SK-N-SH (cell line): ENCODE results near the gene LRIG1. TPM values are rescaled to one million over a fixed set of nuclear protein-coding genes. Genes with fewer than 3 reads are reported as not detected.

Source experiments
- CTCF ChIA-PET: fragments of 300-600, 350-600 bp; formaldehyde crosslinking; extraction: SDS; loops from one replicate; lab custom pipeline; 2021; lab: Yijun Ruan, JAX
- POLR2A ChIA-PET: fragments of 350-600 bp; sonication (Branson Sonifier 250); formaldehyde crosslinking; extraction: SDS; loops from one replicate; lab custom pipeline; 2020; ENCODE audit warnings: antibody characterized with exemption, inconsistent platforms; lab: Yijun Ruan, JAX
- DNase-seq: peaks from one replicate; pipeline ENCODE4 v3.0.0; 2012
- H2AFZ ChIP-seq: fragments of 200-600 bp; sonication (generic); 2 replicates; pipeline ENCODE4 v1.8.1; 2016; ENCODE audit warnings: antibody characterized with exemption, mild to moderate bottlenecking, low read depth
- H3F3A ChIP-seq: fragments of 200-600 bp; sonication (generic); replicated peaks from 2 replicates; pipeline ENCODE3; 2016; ENCODE audit warnings: antibody characterized with exemption, mild to moderate bottlenecking; ENCODE audit not compliant: insufficient read depth
- H3K27ac ChIP-seq, 2 experiments: fragments of 200-500 bp in 1 of 2; fragments of 200-600 bp in 1 of 2; sonication (Bioruptor generic) in 1 of 2; sonication (generic), shearing (Covaris generic) in 1 of 2; 2 replicates each; pipeline versions ENCODE4 v1.5.1 to v1.6.1; 2014 to 2016; ENCODE audit warnings: low read depth in 2 of 2, inconsistent platforms in 1 of 2, low read length in 1 of 2, mild to moderate bottlenecking in 1 of 2, mixed read lengths in 1 of 2
- H3K27me3 ChIP-seq: fragments of 200-600 bp; sonication (generic), shearing (Covaris generic); 2 replicates; pipeline ENCODE4 v1.6.1; 2016; ENCODE audit warnings: mixed run types; ENCODE audit not compliant: insufficient read depth
- H3K36me3 ChIP-seq, 2 experiments: fragments of 200-500 bp in 1 of 2; fragments of 200-600 bp in 1 of 2; sonication (Bioruptor generic) in 1 of 2; sonication (generic) in 1 of 2; replicated peaks in 1 of 2; 2 replicates each; pipeline versions ENCODE3 to v1.5.1; 2014 to 2016; ENCODE audit warnings: low read length in 1 of 2, mild to moderate bottlenecking in 1 of 2; ENCODE audit not compliant: insufficient read depth in 2 of 2, control insufficient read depth in 1 of 2
- H3K4me1 ChIP-seq, 2 experiments: fragments of 200-500 bp in 1 of 2; fragments of 200-600 bp in 1 of 2; sonication (Bioruptor generic) in 1 of 2; sonication (generic), shearing (Covaris generic) in 1 of 2; 2 replicates each; pipeline versions ENCODE4 v1.5.1 to v1.6.1; 2014 to 2016; ENCODE audit warnings: low read depth in 1 of 2, low read length in 1 of 2, mixed run types in 1 of 2; ENCODE audit not compliant: insufficient read depth in 2 of 2, control insufficient read depth in 1 of 2
- H3K4me2 ChIP-seq: fragments of 200-600 bp; sonication (generic), shearing (Covaris generic); 2 replicates; pipeline ENCODE4 v1.6.1; 2017; ENCODE audit warnings: mixed run types
- H3K4me3 ChIP-seq, 2 experiments: fragments of 200-500 bp in 1 of 2; fragments of 200-600 bp in 1 of 2; sonication (Bioruptor generic) in 1 of 2; sonication (generic), shearing (Covaris generic) in 1 of 2; 2 replicates each; pipeline versions ENCODE4 v1.5.1 to v1.8.1; 2014 to 2016; ENCODE audit warnings: low read depth in 2 of 2, inconsistent platforms in 1 of 2, low read length in 1 of 2, mild to moderate bottlenecking in 1 of 2, mixed read lengths in 1 of 2, moderate library complexity in 1 of 2
- H3K79me2 ChIP-seq: fragments of 200-600 bp; sonication (generic); 2 replicates; pipeline ENCODE4 v1.8.1; 2017; ENCODE audit warnings: mild to moderate bottlenecking; ENCODE audit not compliant: insufficient read depth
- H3K9ac ChIP-seq: fragments of 200-600 bp; sonication (generic); 2 replicates; pipeline ENCODE4 v1.6.1; 2017; ENCODE audit warnings: mixed run types
- H3K9me2 ChIP-seq: fragments of 200-600 bp; sonication (generic); 2 replicates; pipeline ENCODE4 v1.6.1; 2017; ENCODE audit warnings: mixed run types
- H3K9me3 ChIP-seq: fragments of 200-600 bp; sonication (generic); 2 replicates; pipeline ENCODE4 v1.6.1; 2017; ENCODE audit warnings: mixed run types, mild to moderate bottlenecking, moderate library complexity
- H4K20me1 ChIP-seq: fragments of 200-600 bp; sonication (generic); 2 replicates; pipeline ENCODE4 v1.6.1; 2017; ENCODE audit warnings: mild to moderate bottlenecking, mixed run types; ENCODE audit not compliant: insufficient read depth
- CHD2 ChIP-seq: fragments of 150-350 bp; IDR thresholded peaks from 2 replicates; pipeline ENCODE4 v1.6.1; 2018; ENCODE audit warnings: low read length; ENCODE audit not compliant: partially characterized antibody
- ELF1 ChIP-seq: IDR thresholded peaks from 2 replicates; pipeline ENCODE4 v1.4.0; 2012
- EP300 ChIP-seq, 2 experiments: IDR thresholded peaks; 2 replicates each; pipeline versions ENCODE4 v1.4.0 to v1.6.1; 2012; ENCODE audit warnings: borderline replicate concordance in 1 of 2, low read depth in 1 of 2, low read length in 1 of 2
- FOXM1 ChIP-seq: IDR thresholded peaks from 2 replicates; pipeline ENCODE4 v1.4.0; 2012; ENCODE audit warnings: low read depth, mild to moderate bottlenecking
- MEF2A ChIP-seq: IDR thresholded peaks from 2 replicates; pipeline ENCODE4 v1.4.0; 2012; ENCODE audit warnings: low read depth, borderline replicate concordance
- MXI1 ChIP-seq: IDR thresholded peaks from 2 replicates; pipeline ENCODE4 v1.6.1; 2012; ENCODE audit warnings: mild to moderate bottlenecking, low read depth, low read length, improper control_type of control experiment
- NFIC ChIP-seq: IDR thresholded peaks from 2 replicates; pipeline ENCODE4 v1.4.0; 2012; ENCODE audit warnings: borderline replicate concordance
- RAD21 ChIP-seq: IDR thresholded peaks from 2 replicates; pipeline ENCODE4 v1.6.1; 2012; ENCODE audit warnings: mild to moderate bottlenecking, low read length
- RCOR1 ChIP-seq: fragments of 150-350 bp; IDR thresholded peaks from 2 replicates; pipeline ENCODE4 v1.6.1; 2017; ENCODE audit warnings: antibody characterized with exemption, low read length
- RXRA ChIP-seq: IDR thresholded peaks from 2 replicates; pipeline ENCODE4 v1.4.0; 2012; ENCODE audit warnings: low read depth, mild to moderate bottlenecking, borderline replicate concordance
- SIN3A ChIP-seq: IDR thresholded peaks from 2 replicates; pipeline ENCODE4 v1.6.1; 2012; ENCODE audit warnings: low read depth, mild to moderate bottlenecking, low read length, moderate library complexity, borderline replicate concordance
- SMC3 ChIP-seq: IDR thresholded peaks from 2 replicates; pipeline ENCODE4 v1.6.1; 2012; ENCODE audit warnings: low read depth, low read length, improper control_type of control experiment
- TCF12 ChIP-seq: IDR thresholded peaks from 2 replicates; pipeline ENCODE4 v1.4.0; 2012
- TEAD4 ChIP-seq: IDR thresholded peaks from 2 replicates; pipeline ENCODE4 v1.4.0; 2012; ENCODE audit warnings: mild to moderate bottlenecking, borderline replicate concordance; ENCODE audit not compliant: insufficient read depth
- YY1 ChIP-seq: IDR thresholded peaks from 2 replicates; pipeline ENCODE4 v1.4.0; 2012; ENCODE audit warnings: low read depth, mild to moderate bottlenecking
- WGBS: methylation state at CpG from one replicate; pipeline ENCODE4 v1.1.6; 2017; ENCODE audit warnings: low lambda C conversion rate; 5-methylcytosine and 5-hydroxymethylcytosine counted together
- polyA plus RNA-seq, 3 experiments: library from polyadenylated mRNA; depleted of rRNA; stranded (reverse); fragments of >200 nt; gene quantifications; 2 replicates each; pipeline ENCODE4 v1.2.3, GENCODE V29; 2012
- TF ChIP-seq, protein P1 (sequence below): fragments of 150-350 bp; IDR thresholded peaks from 2 replicates; pipeline ENCODE4 v1.6.1; 2016; ENCODE audit warnings: mild to moderate bottlenecking, low read depth, low read length
- TF ChIP-seq, protein P2 (sequence below): fragments of 200-600 bp; sonication (generic); IDR thresholded peaks from 2 replicates; pipeline ENCODE4 v1.6.1; 2017; ENCODE audit warnings: antibody characterized with exemption, mild to moderate bottlenecking, moderate library complexity
- TF ChIP-seq, protein P3 (sequence below): fragments of 150-350 bp; IDR thresholded peaks from 2 replicates; pipeline ENCODE4 v1.6.1; 2017; ENCODE audit warnings: antibody characterized with exemption, low read length, low read depth, borderline replicate concordance
- TF ChIP-seq, protein P4 (sequence below): IDR thresholded peaks from 2 replicates; pipeline ENCODE4; 2012
- TF ChIP-seq, protein P5 (sequence below): IDR thresholded peaks from 2 replicates; pipeline ENCODE4 v1.4.0; 2012; ENCODE audit warnings: low read depth, borderline replicate concordance

LRIG1 gene
- polyA plus RNA-seq, 1 of the 3 experiments (the other 2 are of a cell fraction): 1.7 TPM

DNA sequence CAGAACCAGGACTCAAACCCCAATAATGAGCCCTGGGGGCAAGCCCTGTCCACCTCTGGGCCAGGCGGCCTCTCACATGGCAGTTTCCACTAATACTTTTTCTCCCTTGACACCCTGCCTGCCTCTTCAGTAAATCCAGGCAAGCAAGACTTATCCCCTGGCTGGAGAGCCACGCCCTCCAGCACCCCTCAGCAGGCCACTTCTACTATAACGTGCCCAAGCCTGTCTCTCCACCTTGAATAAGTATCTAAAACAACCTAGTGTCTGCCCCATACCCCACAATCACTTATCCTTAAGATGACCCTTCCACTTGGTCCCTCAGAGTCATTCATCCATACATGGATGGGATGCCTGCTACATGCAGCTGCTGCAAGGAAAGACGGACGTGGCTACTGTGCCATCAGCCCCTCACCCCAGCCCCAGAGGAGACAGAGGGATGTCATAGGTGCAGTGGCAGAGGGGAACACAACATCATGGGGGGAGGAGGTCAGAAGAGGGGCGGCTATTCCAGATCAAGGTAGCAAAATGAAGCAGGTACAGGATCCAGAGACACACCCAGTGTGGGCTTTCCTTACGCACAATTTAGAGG, 63.4 kb downstream of the LRIG1 start (continued):
- TF ChIP-seq, protein P1, sequence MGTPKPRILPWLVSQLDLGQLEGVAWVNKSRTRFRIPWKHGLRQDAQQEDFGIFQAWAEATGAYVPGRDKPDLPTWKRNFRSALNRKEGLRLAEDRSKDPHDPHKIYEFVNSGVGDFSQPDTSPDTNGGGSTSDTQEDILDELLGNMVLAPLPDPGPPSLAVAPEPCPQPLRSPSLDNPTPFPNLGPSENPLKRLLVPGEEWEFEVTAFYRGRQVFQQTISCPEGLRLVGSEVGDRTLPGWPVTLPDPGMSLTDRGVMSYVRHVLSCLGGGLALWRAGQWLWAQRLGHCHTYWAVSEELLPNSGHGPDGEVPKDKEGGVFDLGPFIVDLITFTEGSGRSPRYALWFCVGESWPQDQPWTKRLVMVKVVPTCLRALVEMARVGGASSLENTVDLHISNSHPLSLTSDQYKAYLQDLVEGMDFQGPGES: no peak
- TF ChIP-seq, protein P2, sequence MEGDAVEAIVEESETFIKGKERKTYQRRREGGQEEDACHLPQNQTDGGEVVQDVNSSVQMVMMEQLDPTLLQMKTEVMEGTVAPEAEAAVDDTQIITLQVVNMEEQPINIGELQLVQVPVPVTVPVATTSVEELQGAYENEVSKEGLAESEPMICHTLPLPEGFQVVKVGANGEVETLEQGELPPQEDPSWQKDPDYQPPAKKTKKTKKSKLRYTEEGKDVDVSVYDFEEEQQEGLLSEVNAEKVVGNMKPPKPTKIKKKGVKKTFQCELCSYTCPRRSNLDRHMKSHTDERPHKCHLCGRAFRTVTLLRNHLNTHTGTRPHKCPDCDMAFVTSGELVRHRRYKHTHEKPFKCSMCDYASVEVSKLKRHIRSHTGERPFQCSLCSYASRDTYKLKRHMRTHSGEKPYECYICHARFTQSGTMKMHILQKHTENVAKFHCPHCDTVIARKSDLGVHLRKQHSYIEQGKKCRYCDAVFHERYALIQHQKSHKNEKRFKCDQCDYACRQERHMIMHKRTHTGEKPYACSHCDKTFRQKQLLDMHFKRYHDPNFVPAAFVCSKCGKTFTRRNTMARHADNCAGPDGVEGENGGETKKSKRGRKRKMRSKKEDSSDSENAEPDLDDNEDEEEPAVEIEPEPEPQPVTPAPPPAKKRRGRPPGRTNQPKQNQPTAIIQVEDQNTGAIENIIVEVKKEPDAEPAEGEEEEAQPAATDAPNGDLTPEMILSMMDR: no peak
- TF ChIP-seq TCF12: no peak
- no peak for TF ChIP-seq FOXM1
- TF ChIP-seq EP300 (IDR thresholded peaks at IDR 0.05; ENCODE audit: borderline replicate concordance in 1 of 2, low read depth in 1 of 2, low read length in 1 of 2): no peak

DNA sequence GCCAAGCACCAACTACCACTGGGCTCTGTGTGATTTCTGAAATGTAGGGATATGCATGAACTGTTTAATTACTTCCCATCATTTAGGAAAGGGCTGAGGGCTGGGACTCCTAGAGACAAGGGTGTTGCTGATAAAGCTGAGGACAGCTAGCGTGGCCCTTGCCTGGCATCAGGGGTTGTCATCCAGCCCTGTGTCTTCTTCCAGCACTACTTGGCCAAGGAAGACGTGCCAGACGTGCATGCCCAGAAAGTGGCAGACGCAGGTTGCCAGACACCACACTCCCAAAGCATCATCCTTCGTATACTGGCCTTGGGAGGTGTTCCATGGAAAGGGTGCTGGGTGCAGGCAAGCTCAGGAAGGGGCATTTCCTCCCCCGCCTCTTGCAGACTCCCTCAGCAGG, 64.8 kb downstream of the LRIG1 start:
- Histone ChIP-seq H3F3A (no peaks in the 10 kb centered on the region), H3K9me2 (no peaks in the 10 kb centered on the region), H3K27me3 (no peaks in the 10 kb centered on the region; the same call in 1 of the 2 replicates)
- TF ChIP-seq RAD21 (no peak), RXRA (no peak), SIN3A (no peak), EP300 (IDR thresholded peaks at IDR 0.05; ENCODE audit: borderline replicate concordance in 1 of 2, low read depth in 1 of 2, low read length in 1 of 2) (no peak), MXI1 (no peak), MEF2A (no peak), SMC3 (no peak), RCOR1 (no peak), CHD2 (no peak), TEAD4 (no peak), ELF1 (no peak), YY1 (no peak), NFIC (no peak), TCF12 (no peak)
- TF ChIP-seq, protein P3, sequence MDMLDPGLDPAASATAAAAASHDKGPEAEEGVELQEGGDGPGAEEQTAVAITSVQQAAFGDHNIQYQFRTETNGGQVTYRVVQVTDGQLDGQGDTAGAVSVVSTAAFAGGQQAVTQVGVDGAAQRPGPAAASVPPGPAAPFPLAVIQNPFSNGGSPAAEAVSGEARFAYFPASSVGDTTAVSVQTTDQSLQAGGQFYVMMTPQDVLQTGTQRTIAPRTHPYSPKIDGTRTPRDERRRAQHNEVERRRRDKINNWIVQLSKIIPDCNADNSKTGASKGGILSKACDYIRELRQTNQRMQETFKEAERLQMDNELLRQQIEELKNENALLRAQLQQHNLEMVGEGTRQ: no peak
- TF ChIP-seq, protein P4, sequence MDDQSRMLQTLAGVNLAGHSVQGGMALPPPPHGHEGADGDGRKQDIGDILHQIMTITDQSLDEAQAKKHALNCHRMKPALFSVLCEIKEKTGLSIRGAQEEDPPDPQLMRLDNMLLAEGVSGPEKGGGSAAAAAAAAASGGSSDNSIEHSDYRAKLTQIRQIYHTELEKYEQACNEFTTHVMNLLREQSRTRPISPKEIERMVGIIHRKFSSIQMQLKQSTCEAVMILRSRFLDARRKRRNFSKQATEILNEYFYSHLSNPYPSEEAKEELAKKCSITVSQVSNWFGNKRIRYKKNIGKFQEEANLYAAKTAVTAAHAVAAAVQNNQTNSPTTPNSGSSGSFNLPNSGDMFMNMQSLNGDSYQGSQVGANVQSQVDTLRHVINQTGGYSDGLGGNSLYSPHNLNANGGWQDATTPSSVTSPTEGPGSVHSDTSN: no peak
- TF ChIP-seq, protein P5, sequence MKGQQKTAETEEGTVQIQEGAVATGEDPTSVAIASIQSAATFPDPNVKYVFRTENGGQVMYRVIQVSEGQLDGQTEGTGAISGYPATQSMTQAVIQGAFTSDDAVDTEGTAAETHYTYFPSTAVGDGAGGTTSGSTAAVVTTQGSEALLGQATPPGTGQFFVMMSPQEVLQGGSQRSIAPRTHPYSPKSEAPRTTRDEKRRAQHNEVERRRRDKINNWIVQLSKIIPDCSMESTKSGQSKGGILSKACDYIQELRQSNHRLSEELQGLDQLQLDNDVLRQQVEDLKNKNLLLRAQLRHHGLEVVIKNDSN: no peak
- TF ChIP-seq, protein P2: no peak
- TF ChIP-seq, all 33 proteins: peak for 0
- no peaks in the 10 kb centered on the region for H3K36me3 ChIP-seq
- H3K4me3 ChIP-seq: no peak overlapping the region
- H2AFZ ChIP-seq: no peak overlapping the region
- no peak overlapping the region for H3K4me2 ChIP-seq
- CTCF ChIA-PET: no interaction called here
- no peak overlapping the region for H3K9ac ChIP-seq
- 68% methylated on average over 5 of the region's 6 CpGs for WGBS
- no peaks in the 10 kb centered on the region for H4K20me1 ChIP-seq
- H3K27ac ChIP-seq: no peak overlapping the region
- no peaks in the 10 kb centered on the region for H3K9me3 ChIP-seq
- POLR2A ChIA-PET: no interaction called here
- no peaks in the 10 kb centered on the region for H3K79me2 ChIP-seq
- no peak for DNase-seq
- no peaks in the 10 kb centered on the region; a peak in 1 of 4 replicates for H3K4me1 ChIP-seq
